ENCODE data around the gene MAGI3. TPM values are rescaled to one million over a fixed set of nuclear protein-coding genes. Genes with fewer than 3 reads are reported as not detected.

MAGI3 gene
- total and polyA plus RNA-seq, 8 donors = 3.5 to 225 (median 49.7) TPM

DNA sequence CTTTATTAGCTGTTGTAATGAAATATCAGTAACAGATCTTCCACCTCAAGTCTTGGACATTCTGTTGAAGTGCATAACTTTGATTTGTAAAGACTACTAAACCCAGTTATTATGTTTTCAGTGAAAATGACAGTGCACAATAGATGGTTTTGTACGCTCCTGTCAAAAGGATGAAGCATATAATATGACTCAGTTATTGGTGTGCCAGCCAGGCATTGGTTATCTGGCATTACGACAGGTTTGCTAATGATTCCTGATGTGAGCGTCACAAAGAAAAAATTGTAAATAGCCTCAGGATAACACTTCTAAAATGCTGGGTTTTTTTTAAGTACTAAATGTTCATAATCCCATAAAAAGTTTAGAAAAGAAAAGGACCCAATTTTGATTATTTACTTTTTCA is 147.9 kb downstream of the MAGI3 start:
- WGBS, 5 donors = 46 to 86% (median 68%) methylated on average over 3 of the region's 3 CpGs
- Histone ChIP-seq H3K27me3 (no peaks in the 10 kb centered on the region), H3K4me3 (no peak overlapping the region), H3K9me3 (no peaks in the 10 kb centered on the region), H3K36me3 (no peaks in the 10 kb centered on the region), H3K27ac (no peak overlapping the region), H3K4me1 (peaks cover 5 to 24% (median 15%) of the 10 kb centered on the region in 4 donors)
- TF ChIP-seq POLR2A (IDR thresholded peaks at IDR 0.05) (no peak), EP300 (IDR thresholded peaks at IDR 0.05) (no peak), POLR2AphosphoS5 (IDR thresholded peaks at IDR 0.05) (no peak)
- TF ChIP-seq, protein P1, sequence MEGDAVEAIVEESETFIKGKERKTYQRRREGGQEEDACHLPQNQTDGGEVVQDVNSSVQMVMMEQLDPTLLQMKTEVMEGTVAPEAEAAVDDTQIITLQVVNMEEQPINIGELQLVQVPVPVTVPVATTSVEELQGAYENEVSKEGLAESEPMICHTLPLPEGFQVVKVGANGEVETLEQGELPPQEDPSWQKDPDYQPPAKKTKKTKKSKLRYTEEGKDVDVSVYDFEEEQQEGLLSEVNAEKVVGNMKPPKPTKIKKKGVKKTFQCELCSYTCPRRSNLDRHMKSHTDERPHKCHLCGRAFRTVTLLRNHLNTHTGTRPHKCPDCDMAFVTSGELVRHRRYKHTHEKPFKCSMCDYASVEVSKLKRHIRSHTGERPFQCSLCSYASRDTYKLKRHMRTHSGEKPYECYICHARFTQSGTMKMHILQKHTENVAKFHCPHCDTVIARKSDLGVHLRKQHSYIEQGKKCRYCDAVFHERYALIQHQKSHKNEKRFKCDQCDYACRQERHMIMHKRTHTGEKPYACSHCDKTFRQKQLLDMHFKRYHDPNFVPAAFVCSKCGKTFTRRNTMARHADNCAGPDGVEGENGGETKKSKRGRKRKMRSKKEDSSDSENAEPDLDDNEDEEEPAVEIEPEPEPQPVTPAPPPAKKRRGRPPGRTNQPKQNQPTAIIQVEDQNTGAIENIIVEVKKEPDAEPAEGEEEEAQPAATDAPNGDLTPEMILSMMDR (IDR thresholded peaks at IDR 0.05) = no peak
- intact Hi-C loops (cut with DNase I; ENCODE audit: low total_unique reads) = no loop called here
- no peak for DNase-seq

DNA sequence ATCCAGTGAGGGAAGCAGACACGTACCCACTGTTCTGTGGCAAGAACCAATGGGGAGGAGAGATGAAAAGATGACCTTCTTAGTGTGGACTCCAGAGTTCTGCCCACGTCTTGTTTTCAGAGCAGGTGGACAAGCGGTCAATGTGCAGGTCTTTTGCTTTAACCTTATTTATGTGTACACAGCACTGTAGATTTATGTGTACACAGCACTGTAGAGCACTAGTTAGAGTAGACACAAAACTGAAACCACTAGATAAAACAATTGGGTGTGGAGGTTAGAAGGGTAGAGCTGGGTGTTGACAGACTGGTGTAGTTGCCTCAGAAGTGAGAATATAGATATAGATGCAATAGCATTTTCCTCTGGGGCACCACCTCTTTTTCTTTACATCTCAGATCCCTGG is 150.0 kb downstream of the MAGI3 start:
- no peaks in the 10 kb centered on the region for H3K27me3 ChIP-seq

DNA sequence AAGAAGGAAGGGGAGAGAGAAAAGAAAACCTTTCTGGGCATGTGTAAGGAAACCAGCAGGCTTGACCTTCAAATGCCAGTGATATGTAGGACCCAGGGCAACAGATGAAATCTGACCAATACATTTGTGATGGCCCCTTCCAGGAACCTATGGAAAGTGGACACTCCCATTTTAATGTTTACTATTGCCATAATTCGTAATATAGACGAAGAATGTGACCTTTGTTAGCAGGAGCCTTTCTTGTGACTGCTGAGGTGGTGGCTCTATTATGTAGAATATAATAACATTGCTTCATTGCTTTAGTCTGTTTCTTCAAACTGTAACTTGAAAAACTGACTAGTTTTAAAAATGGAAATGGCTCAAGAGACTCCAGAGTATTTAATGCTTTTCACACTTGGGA is 150.8 kb downstream of the MAGI3 start:
- Histone ChIP-seq H3K27ac (peak overlapping the region in 1 of 5 donors; percentile 9), H3K9me3 (no peaks in the 10 kb centered on the region), H3K27me3 (no peaks in the 10 kb centered on the region), H3K4me1 (peaks cover 5 to 24% (median 13%) of the 10 kb centered on the region in 4 donors), H3K36me3 (no peaks in the 10 kb centered on the region), H3K4me3 (no peak overlapping the region)
- TF ChIP-seq EP300 (IDR thresholded peaks at IDR 0.05) (no peak), POLR2A (IDR thresholded peaks at IDR 0.05) (no peak), POLR2AphosphoS5 (IDR thresholded peaks at IDR 0.05) (no peak)
- TF ChIP-seq, protein P1 (IDR thresholded peaks at IDR 0.05) = no peak
- WGBS, 5 donors = 30 to 60% (median 53%) methylated on average over 2 of the region's 2 CpGs
- intact Hi-C loops (cut with DNase I; ENCODE audit: low total_unique reads) = no loop called here
- peak in 1 of 2 donors; percentile 40 for DNase-seq

More for the DNA sequence above, 150.0 kb downstream of the MAGI3 start:
- 32 to 65% (median 51%) methylated on average over 3 of the region's 3 CpGs for WGBS, 5 donors
- Histone ChIP-seq H3K4me3 (no peak overlapping the region), H3K36me3 (no peaks in the 10 kb centered on the region), H3K27ac (peak overlapping the region in 2 of 5 donors; percentile 9 to 71), H3K9me3 (no peaks in the 10 kb centered on the region), H3K4me1 (peaks cover 5 to 24% (median 13%) of the 10 kb centered on the region in 4 donors)
- DNase-seq = peak in 1 of 2 donors; percentile 61
- intact Hi-C loops (cut with DNase I; ENCODE audit: low total_unique reads) = no loop called here
- TF ChIP-seq POLR2AphosphoS5 (IDR thresholded peaks at IDR 0.05) (peak in 1 of 3 donors; percentile 36), EP300 (IDR thresholded peaks at IDR 0.05) (no peak), POLR2A (IDR thresholded peaks at IDR 0.05) (no peak)
- TF ChIP-seq, protein P1 (IDR thresholded peaks at IDR 0.05) = no peak

DNA sequence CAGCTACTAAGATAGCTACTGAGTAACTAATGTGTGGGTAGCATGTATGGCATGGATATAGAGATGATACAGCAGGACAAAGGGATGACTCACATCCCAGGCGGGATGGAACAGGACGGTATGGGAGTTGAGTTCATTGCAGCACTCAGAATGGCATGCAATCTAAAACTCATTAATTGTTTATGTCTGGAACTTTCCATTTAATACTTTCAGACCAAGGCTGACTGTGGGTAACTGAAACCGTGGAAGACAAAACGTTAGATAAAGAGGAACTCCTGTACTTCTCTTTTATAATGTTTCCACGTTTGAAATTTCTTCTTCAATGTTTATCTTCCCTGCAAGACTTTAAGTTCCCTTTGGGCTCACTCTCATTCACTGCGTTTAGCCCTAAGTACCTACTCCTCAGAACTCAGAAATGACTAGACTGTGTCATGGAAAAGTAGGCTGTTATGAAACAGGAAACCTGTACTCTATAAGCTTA is 151.9 kb downstream of the MAGI3 start:
- DNase-seq = no peak
- no peak overlapping the region for H3K4me3 ChIP-seq
- intact Hi-C loops (cut with DNase I; ENCODE audit: low total_unique reads) = no loop called here
- H3K4me1 ChIP-seq = peaks cover 5 to 24% (median 13%) of the 10 kb centered on the region in 4 donors
- no peaks in the 10 kb centered on the region for H3K36me3 ChIP-seq
- 72 to 83% (median 76%) methylated on average over 6 of the region's 6 CpGs for WGBS, 5 donors
- H3K9me3 ChIP-seq = no peaks in the 10 kb centered on the region
- H3K27ac ChIP-seq = no peak overlapping the region
- H3K27me3 ChIP-seq = no peaks in the 10 kb centered on the region
- no peak for TF ChIP-seq POLR2AphosphoS5 (IDR thresholded peaks at IDR 0.05)
- no peak for TF ChIP-seq EP300 (IDR thresholded peaks at IDR 0.05)

DNA sequence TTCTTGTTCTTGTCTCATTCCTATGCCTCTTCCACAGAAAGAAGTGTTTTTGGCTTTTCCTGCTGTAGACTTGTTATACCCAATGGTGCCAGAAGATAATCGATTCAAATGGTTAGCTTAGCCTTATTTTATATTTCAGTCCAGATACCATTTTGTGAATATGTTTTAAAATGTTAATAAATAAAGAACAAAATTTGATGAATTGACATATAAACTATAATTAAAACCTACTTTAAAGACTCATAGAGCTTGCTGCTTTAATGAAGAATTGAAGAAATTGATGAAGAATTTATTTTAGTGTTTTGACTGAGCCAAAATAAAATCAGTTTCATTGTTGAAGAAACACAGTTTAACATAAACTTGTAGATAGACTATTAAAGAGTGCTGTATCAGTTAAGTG is 152.8 kb downstream of the MAGI3 start:
- 95 to 100% (median 98%) methylated on average over 1 of the region's 1 CpG for WGBS, 5 donors
- no peaks in the 10 kb centered on the region for H3K9me3 ChIP-seq
- no peak overlapping the region for H3K27ac ChIP-seq
- H3K4me1 ChIP-seq = peaks cover 5 to 24% (median 13%) of the 10 kb centered on the region in 4 donors
- no peaks in the 10 kb centered on the region for H3K36me3 ChIP-seq
- TF ChIP-seq, protein P1 (IDR thresholded peaks at IDR 0.05) = no peak
- TF ChIP-seq POLR2A (IDR thresholded peaks at IDR 0.05) (no peak), EP300 (IDR thresholded peaks at IDR 0.05) (no peak)
- no peak overlapping the region for H3K4me3 ChIP-seq
- H3K27me3 ChIP-seq = no peaks in the 10 kb centered on the region
- intact Hi-C loops (cut with DNase I; ENCODE audit: low total_unique reads) = no loop called here
- no peak for DNase-seq

Measured in stomach (tissue), 9 donors.